Astrocyte (in vitro differentiated cells and primary cell): ENCODE results near the gene MLPH. TPM values are rescaled to one million over a fixed set of nuclear protein-coding genes. Genes with fewer than 3 reads are reported as not detected.
"Not testable (repeated sequence)": the region's sequence is repeated elsewhere in the genome, so short reads cannot be mapped to it uniquely, and the experiment has no call there.

Experiments used
- DNase-seq: peaks from one replicate; pipeline ENCODE4 v3.0.0-alpha.2; 2010; ENCODE audit warnings: low read depth
- FAIRE-seq: peaks from 2 replicates; lab custom pipeline; 2011; peaks lifted over from hg19 to GRCh38; lab: Jason Lieb, UNC
- H2AFZ ChIP-seq: 2 replicates; pipeline ENCODE4 v1.6.0; 2012; ENCODE audit warnings: low read depth, low read length, inconsistent platforms
- H3K27ac ChIP-seq: 2 replicates; pipeline ENCODE4 v1.5.1; 2011; ENCODE audit warnings: low read depth, low read length, inconsistent platforms
- H3K27me3 ChIP-seq: 2 replicates; pipeline ENCODE4 v1.6.0; 2011; ENCODE audit warnings: low read length, inconsistent platforms; ENCODE audit not compliant: insufficient read depth
- H3K36me3 ChIP-seq: 2 replicates; pipeline ENCODE4 v1.5.1; 2011; ENCODE audit warnings: low read length, inconsistent platforms; ENCODE audit not compliant: insufficient read depth
- H3K4me1 ChIP-seq: 2 replicates; pipeline ENCODE4 v1.5.1; 2011; ENCODE audit warnings: low read length, inconsistent platforms; ENCODE audit not compliant: insufficient read depth
- H3K4me2 ChIP-seq: 2 replicates; pipeline ENCODE4 v1.6.0; 2012; ENCODE audit warnings: low read length, inconsistent platforms
- H3K4me3 ChIP-seq: 2 replicates; pipeline ENCODE4 v1.5.1; 2011; ENCODE audit warnings: low read depth, mild to moderate bottlenecking, low read length, inconsistent platforms; ENCODE audit not compliant: insufficient read depth
- H3K79me2 ChIP-seq: 2 replicates; pipeline ENCODE4 v1.6.0; 2012; ENCODE audit warnings: mild to moderate bottlenecking, low read length, inconsistent platforms; ENCODE audit not compliant: insufficient read depth
- H3K9ac ChIP-seq: 2 replicates; pipeline ENCODE4 v1.6.0; 2012; ENCODE audit warnings: mild to moderate bottlenecking, low read length, inconsistent platforms
- H3K9me3 ChIP-seq: 2 replicates; pipeline ENCODE4 v1.5.1; 2012; ENCODE audit warnings: low read depth, mild to moderate bottlenecking, low read length, inconsistent platforms; ENCODE audit not compliant: insufficient read depth
- H4K20me1 ChIP-seq: 2 replicates; pipeline ENCODE4 v1.6.0; 2012; ENCODE audit warnings: low read length, inconsistent platforms; ENCODE audit not compliant: insufficient read depth
- H3K27ac Mint-ChIP-seq: one replicate; pipeline ENCODE4 v1.8.0; 2021; ENCODE audit warnings: mild to moderate bottlenecking, mixed read lengths; ENCODE audit not compliant: unreplicated experiment
- H3K27me3 Mint-ChIP-seq: one replicate; pipeline ENCODE4 v1.8.0; 2021; ENCODE audit warnings: low read depth, mixed read lengths; ENCODE audit not compliant: unreplicated experiment
- H3K36me3 Mint-ChIP-seq: one replicate; pipeline ENCODE4 v1.8.0; 2021; ENCODE audit warnings: low read depth, mixed read lengths; ENCODE audit not compliant: unreplicated experiment
- H3K4me1 Mint-ChIP-seq: one replicate; pipeline ENCODE4 v1.8.0; 2021; ENCODE audit warnings: low read depth, mixed read lengths; ENCODE audit not compliant: unreplicated experiment
- H3K4me3 Mint-ChIP-seq: one replicate; pipeline ENCODE4 v1.8.0; 2021; ENCODE audit warnings: mild to moderate bottlenecking, moderate library complexity, mixed read lengths; ENCODE audit not compliant: unreplicated experiment
- H3K9me3 Mint-ChIP-seq: one replicate; pipeline ENCODE4 v1.8.0; 2021; ENCODE audit warnings: mild to moderate bottlenecking, mixed read lengths; ENCODE audit not compliant: unreplicated experiment
- CTCF ChIP-seq: IDR thresholded peaks from 2 replicates; pipeline ENCODE4 v1.5.1; 2011; ENCODE audit warnings: low read depth, mild to moderate bottlenecking, inconsistent platforms, low read length, moderate library complexity; ENCODE audit not compliant: insufficient read depth
- EZH2 ChIP-seq: IDR thresholded peaks from 2 replicates; pipeline ENCODE4 v1.6.1; 2012; ENCODE audit warnings: mild to moderate bottlenecking, low read length, inconsistent platforms; ENCODE audit not compliant: insufficient read depth
- total RNA-seq: library from RNA; stranded (reverse); gene quantifications from 2 replicates; pipeline ENCODE4 v1.2.1, GENCODE V29; 2021

MLPH gene
- total RNA-seq, 1 donor from 2014 or later = 14.2 TPM

GRCh38 chr2:237467447-237468179 is 19.4 kb upstream of the MLPH start:
- Mint-ChIP-seq H3K9me3 (peaks cover 11% of the 10 kb centered on the region), H3K36me3 (peaks cover 4% of the 10 kb centered on the region), H3K4me3 (no peak overlapping the region), H3K4me1 (peaks cover 13% of the 10 kb centered on the region), H3K27me3 (peaks cover 3% of the 10 kb centered on the region), H3K27ac (no peak overlapping the region)
- Histone ChIP-seq H3K27ac (no peak overlapping the region), H3K9me3 (no peaks in the 10 kb centered on the region), H3K4me1 (peaks cover 12% of the 10 kb centered on the region), H3K4me2 (no peak overlapping the region), H4K20me1 (no peaks in the 10 kb centered on the region), H2AFZ (no peak overlapping the region), H3K27me3 (no peaks in the 10 kb centered on the region), H3K36me3 (no peaks in the 10 kb centered on the region), H3K9ac (no peak overlapping the region), H3K4me3 (no peak overlapping the region), H3K79me2 (no peaks in the 10 kb centered on the region)
- no peak for TF ChIP-seq CTCF
- TF ChIP-seq EZH2 = no peak
- DNase-seq = no peak
- FAIRE-seq = no peak

GRCh38 chr2:237469410-237469809 is 17.6 kb upstream of the MLPH start:
- H2AFZ ChIP-seq, H3K36me3 ChIP-seq, H3K79me2 ChIP-seq, H3K9ac ChIP-seq, H3K9me3 Mint-ChIP-seq, FAIRE-seq, H3K4me3 ChIP-seq, H3K27ac Mint-ChIP-seq, H3K4me2 ChIP-seq, H3K27me3 Mint-ChIP-seq, H3K9me3 ChIP-seq, H3K27me3 ChIP-seq, H4K20me1 ChIP-seq, H3K4me3 Mint-ChIP-seq, H3K36me3 Mint-ChIP-seq, DNase-seq, H3K27ac ChIP-seq: not testable (repeated sequence)
- H3K4me1 ChIP-seq = peaks cover 22% of the 10 kb centered on the region
- H3K4me1 Mint-ChIP-seq = peaks cover 15% of the 10 kb centered on the region

- Histone ChIP-seq H2AFZ (no peak overlapping the region), H3K36me3 (no peaks in the 10 kb centered on the region), H3K4me1 (peaks cover 25% of the 10 kb centered on the region), H3K9ac (no peak overlapping the region), H3K4me3 (no peak overlapping the region), H3K4me2 (no peak overlapping the region), H3K27ac (no peak overlapping the region), H3K79me2 (no peaks in the 10 kb centered on the region), H3K27me3 (no peaks in the 10 kb centered on the region), H4K20me1 (no peaks in the 10 kb centered on the region), H3K9me3 (no peaks in the 10 kb centered on the region)
- TF ChIP-seq EZH2 (no peak), CTCF (no peak)
- Mint-ChIP-seq H3K36me3 (peaks cover 4% of the 10 kb centered on the region), H3K27ac (no peak overlapping the region), H3K4me3 (no peak overlapping the region), H3K9me3 (peaks cover 5% of the 10 kb centered on the region), H3K4me1 (peaks cover 15% of the 10 kb centered on the region), H3K27me3 (peaks cover 3% of the 10 kb centered on the region)
- DNase-seq = no peak
- no peak for FAIRE-seq
Measured at GRCh38 chr2:237469849-237470248, 17.2 kb upstream of the MLPH start.
